ENCODE measurements around the gene TRAP1.

TRAP1 gene

GRCh38 chr16:3650631-3651265 is 66.6 kb downstream of the TRAP1 start:
- Mint-ChIP-seq H3K27ac (peak overlapping the region; percentile 14), H3K4me1 (peaks cover 5 to 6% of the 10 kb centered on the region in 2 donors), H3K4me3 (no peak overlapping the region), H3K9me3 (no peaks in the 10 kb centered on the region), H3K27me3 (no peaks in the 10 kb centered on the region), H3K36me3 (peaks cover 22 to 43% of the 10 kb centered on the region in 2 donors)
- DNase-seq (no peak), ATAC-seq (replicated peaks) (no peak)

- H3K27ac Mint-ChIP-seq: no peak overlapping the region
- no peaks in the 10 kb centered on the region for H3K9me3 Mint-ChIP-seq
- H3K4me1 Mint-ChIP-seq: peaks cover 0 to 2% of the 10 kb centered on the region in 2 donors
- ATAC-seq (replicated peaks) (no peak), DNase-seq (no peak)
- H3K27me3 Mint-ChIP-seq: no peaks in the 10 kb centered on the region
- H3K36me3 Mint-ChIP-seq: peaks cover 20 to 32% of the 10 kb centered on the region in 2 donors
- no peak overlapping the region for H3K4me3 Mint-ChIP-seq
These were observed 70.9 kb downstream of the TRAP1 start for GRCh38 chr16:3646348-3646920.

GRCh38 chr16:3645504-3646347 is 71.6 kb downstream of the TRAP1 start:
- Mint-ChIP-seq H3K36me3 (peaks cover 20 to 24% of the 10 kb centered on the region in 2 donors), H3K27me3 (no peaks in the 10 kb centered on the region), H3K9me3 (no peaks in the 10 kb centered on the region), H3K4me3 (no peak overlapping the region), H3K4me1 (peaks cover 0 to 1% of the 10 kb centered on the region in 2 donors), H3K27ac (peak overlapping the region; percentile 76)
- DNase-seq (no peak), ATAC-seq (replicated peaks) (no peak)

- no peak for ATAC-seq (replicated peaks)
- H3K4me3 Mint-ChIP-seq: no peak overlapping the region
- H3K27ac Mint-ChIP-seq: peak overlapping the region; percentile 76
- peaks cover 22 to 27% of the 10 kb centered on the region in 2 donors for H3K36me3 Mint-ChIP-seq
- no peaks in the 10 kb centered on the region for H3K27me3 Mint-ChIP-seq
- peaks cover 0 to 3% of the 10 kb centered on the region in 2 donors for H3K4me1 Mint-ChIP-seq
- no peaks in the 10 kb centered on the region for H3K9me3 Mint-ChIP-seq
- DNase-seq: no peak
These were observed 72.2 kb downstream of the TRAP1 start for GRCh38 chr16:3645108-3645503.

GRCh38 chr16:3643095-3643730 is 74.1 kb downstream of the TRAP1 start:
- Mint-ChIP-seq H3K27ac (no peak overlapping the region), H3K4me1 (peaks cover 5 to 7% of the 10 kb centered on the region in 2 donors)

GRCh38 chr16:3642397-3643094 is 74.8 kb downstream of the TRAP1 start:
- Mint-ChIP-seq H3K4me1 (peaks cover 11 to 12% of the 10 kb centered on the region in 2 donors), H3K36me3 (peaks cover 22 to 26% of the 10 kb centered on the region in 2 donors), H3K9me3 (peaks cover 0 to 3% of the 10 kb centered on the region in 2 donors), H3K27ac (peak overlapping the region; percentile 26), H3K4me3 (no peak overlapping the region), H3K27me3 (no peaks in the 10 kb centered on the region)
- ATAC-seq (replicated peaks) (no peak), DNase-seq (no peak)

More at GRCh38 chr16:3643095-3643730, 74.1 kb downstream of the TRAP1 start:
- Mint-ChIP-seq H3K27me3 (no peaks in the 10 kb centered on the region), H3K36me3 (peaks cover 22 to 26% of the 10 kb centered on the region in 2 donors), H3K9me3 (peaks cover 0 to 3% of the 10 kb centered on the region in 2 donors), H3K4me3 (no peak overlapping the region)
- no peak for DNase-seq
- no peak for ATAC-seq (replicated peaks)

- Mint-ChIP-seq H3K4me1 (peaks cover 16 to 18% of the 10 kb centered on the region in 2 donors), H3K27me3 (no peaks in the 10 kb centered on the region), H3K27ac (peak overlapping the region; percentile 26), H3K9me3 (peaks cover 0 to 3% of the 10 kb centered on the region in 2 donors), H3K4me3 (no peak overlapping the region), H3K36me3 (peaks cover 22 to 26% of the 10 kb centered on the region in 2 donors)
- ATAC-seq (replicated peaks) (no peak), DNase-seq (no peak)
These were observed 75.4 kb downstream of the TRAP1 start for GRCh38 chr16:3641801-3642396.

- Mint-ChIP-seq H3K27me3 (no peaks in the 10 kb centered on the region), H3K4me3 (no peak overlapping the region), H3K9me3 (peaks cover 0 to 3% of the 10 kb centered on the region in 2 donors), H3K27ac (no peak overlapping the region), H3K36me3 (peaks cover 20 to 22% of the 10 kb centered on the region in 2 donors), H3K4me1 (peaks cover 19 to 28% of the 10 kb centered on the region in 2 donors)
- ATAC-seq (replicated peaks) (no peak), DNase-seq (no peak)
These were observed 76.5 kb downstream of the TRAP1 start for GRCh38 chr16:3640632-3641501.

GRCh38 chr16:3640207-3640606 is 77.1 kb downstream of the TRAP1 start:
- Mint-ChIP-seq H3K9me3 (peaks cover 0 to 3% of the 10 kb centered on the region in 2 donors), H3K36me3 (peaks cover 16 to 22% of the 10 kb centered on the region in 2 donors), H3K4me1 (peaks cover 21 to 31% of the 10 kb centered on the region in 2 donors), H3K27me3 (no peaks in the 10 kb centered on the region), H3K27ac (no peak overlapping the region), H3K4me3 (no peak overlapping the region)
- ATAC-seq (replicated peaks) (no peak), DNase-seq (no peak)

- H3K9me3 Mint-ChIP-seq: peaks cover 0 to 3% of the 10 kb centered on the region in 2 donors
- no peak overlapping the region for H3K4me3 Mint-ChIP-seq
- H3K27ac Mint-ChIP-seq: no peak overlapping the region
- no peak for ATAC-seq (replicated peaks)
- H3K27me3 Mint-ChIP-seq: no peaks in the 10 kb centered on the region
- no peak for DNase-seq
- H3K36me3 Mint-ChIP-seq: peaks cover 14 to 22% of the 10 kb centered on the region in 2 donors
- H3K4me1 Mint-ChIP-seq: peaks cover 21 to 31% of the 10 kb centered on the region in 2 donors
These were observed 78.2 kb downstream of the TRAP1 start for GRCh38 chr16:3638916-3639644.

- H3K4me3 Mint-ChIP-seq: peak overlapping the region; percentile 14 to 47
- ATAC-seq (replicated peaks) (peak; percentile 84 to 90), DNase-seq (peak; percentile 24)
- H3K27ac Mint-ChIP-seq: peak overlapping the region; percentile 92
- H3K4me1 Mint-ChIP-seq: peaks cover 21 to 32% of the 10 kb centered on the region in 2 donors
- H3K9me3 Mint-ChIP-seq: peaks cover 0 to 3% of the 10 kb centered on the region in 2 donors
- H3K36me3 Mint-ChIP-seq: peaks cover 6 to 12% of the 10 kb centered on the region in 2 donors
- no peaks in the 10 kb centered on the region for H3K27me3 Mint-ChIP-seq
These were observed 79.9 kb downstream of the TRAP1 start for GRCh38 chr16:3637371-3637923.
